HCT116 (cell line): Measurements from ENCODE around the gene RNPEP. TPM values are rescaled to one million over a fixed set of nuclear protein-coding genes. Genes with fewer than 3 reads are reported as not detected.

ENCODE experiments used
- ATAC-seq: fragments of 200-7000 bp; cut with Tn5 transposase; 2 replicates; pipeline ENCODE4 v1.9.1; 2020; ENCODE audit warnings: mild to moderate bottlenecking, moderate library complexity
- BruUV-seq: library from RNA; stranded (reverse); fragments of 400-500 nt; replicated peaks from 2 replicates; lab custom pipeline; 2021; lab: Mats Ljungman, UMichigan
- CTCF ChIA-PET: fragments of 300-600 bp; sonication (Branson Sonifier 250); formaldehyde crosslinking; loops from one replicate; lab custom pipeline; 2021; ENCODE audit warnings: antibody characterized with exemption; lab: Charles Lee
- POLR2A ChIA-PET: fragments of 300-600, 350-600 bp; sonication (Branson Sonifier 250); formaldehyde crosslinking; loops from one replicate; lab custom pipeline; 2021; ENCODE audit warnings: antibody characterized with exemption; lab: Charles Lee
- RAD21 ChIA-PET, 2 experiments: fragments of 300-600 bp; sonication (Branson Sonifier 250); formaldehyde crosslinking; loops; one replicate each; lab custom pipeline; 2023; ENCODE audit warnings: low total read pairs in 2 of 2; ENCODE audit not compliant: uncharacterized antibody in 2 of 2, unreplicated experiment in 2 of 2, low non-redundant PET in 1 of 2; lab: Charles Lee
- DNase-seq: peaks from one replicate; pipeline ENCODE4 v3.0.0-alpha.2; 2010; ENCODE audit warnings: low read depth, low spot score
- H2AFZ ChIP-seq: fragments of 200-600 bp; shearing (Covaris generic), sonication (generic); 2 replicates; pipeline ENCODE4 v1.6.1; 2017; ENCODE audit warnings: low read depth, mixed run types, mixed read lengths, antibody characterized with exemption, low read length; ENCODE audit not compliant: poor library complexity, severe bottlenecking
- H3K27ac ChIP-seq: 2 replicates; pipeline ENCODE4 v1.5.1; 2012; ENCODE audit warnings: low read depth, low read length
- H3K27me3 ChIP-seq: fragments of 200-600 bp; sonication (generic); 2 replicates; pipeline ENCODE4 v1.6.1; 2016; ENCODE audit warnings: mixed run types, low read length, mixed read lengths; ENCODE audit not compliant: insufficient read depth
- H3K36me3 ChIP-seq, 2 experiments: fragments of 200-500 bp in 1 of 2; fragments of 200-600 bp in 1 of 2; sonication (Bioruptor generic) in 1 of 2; sonication (generic) in 1 of 2; 2 replicates each; pipeline versions ENCODE4 v1.5.1 to v1.6.1; 2014 to 2016; ENCODE audit warnings: low read length in 2 of 2, inconsistent platforms in 1 of 2, mixed read lengths in 1 of 2, mixed run types in 1 of 2; ENCODE audit not compliant: insufficient read depth in 2 of 2, control insufficient read depth in 1 of 2
- H3K4me1 ChIP-seq, 2 experiments: fragments of 200-600 bp in 1 of 2; sonication (generic) in 1 of 2; 2 replicates each; pipeline versions ENCODE4 v1.5.1 to v1.6.1; 2012 to 2017; ENCODE audit warnings: low read length in 2 of 2, inconsistent platforms in 1 of 2, mild to moderate bottlenecking in 1 of 2, mixed read lengths in 1 of 2, mixed run types in 1 of 2, moderate library complexity in 1 of 2; ENCODE audit not compliant: insufficient read depth in 2 of 2, control insufficient read depth in 1 of 2
- H3K4me2 ChIP-seq: fragments of 200-600 bp; sonication (generic); 2 replicates; pipeline ENCODE4 v1.6.1; 2017; ENCODE audit warnings: mixed run types, low read length, mixed read lengths
- H3K4me3 ChIP-seq, 2 experiments: fragments of 200-600 bp in 1 of 2; sonication (generic) in 1 of 2; replicated peaks in 1 of 2; 2 replicates each; pipeline ENCODE4 v1.5.1; 2011 to 2016; ENCODE audit warnings: low read length in 2 of 2, control low read depth in 1 of 2, low read depth in 1 of 2, mild to moderate bottlenecking in 1 of 2, mixed read lengths in 1 of 2, mixed run types in 1 of 2
- H3K79me2 ChIP-seq: fragments of 200-600 bp; sonication (generic); 2 replicates; pipeline ENCODE4 v1.6.1; 2017; ENCODE audit warnings: mild to moderate bottlenecking, mixed run types, low read length, moderate library complexity, mixed read lengths; ENCODE audit not compliant: insufficient read depth
- H3K9ac ChIP-seq: fragments of 200-600 bp; sonication (generic); 2 replicates; pipeline ENCODE4 v1.6.1; 2016; ENCODE audit warnings: low read length, mixed read lengths
- H3K9me2 ChIP-seq: fragments of 200-600 bp; sonication (generic), shearing (Covaris generic); 2 replicates; pipeline ENCODE4 v1.6.1; 2017; ENCODE audit warnings: mixed run types, mild to moderate bottlenecking, moderate library complexity; ENCODE audit not compliant: insufficient read depth
- H3K9me3 ChIP-seq, 2 experiments: fragments of 200-500 bp in 1 of 2; fragments of 200-600 bp in 1 of 2; sonication (Bioruptor generic) in 1 of 2; sonication (generic) in 1 of 2; 2 replicates each; pipeline ENCODE4 v1.6.1; 2014 to 2017; ENCODE audit warnings: low read length in 2 of 2, mixed read lengths in 2 of 2, inconsistent platforms in 1 of 2, low read depth in 1 of 2, mild to moderate bottlenecking in 1 of 2, mixed run types in 1 of 2, moderate library complexity in 1 of 2; ENCODE audit not compliant: control insufficient read depth in 1 of 2, insufficient read depth in 1 of 2
- H4K20me1 ChIP-seq: fragments of 200-600 bp; sonication (generic), shearing (Covaris generic); 2 replicates; pipeline ENCODE4 v1.6.1; 2017; ENCODE audit warnings: mixed run types, mild to moderate bottlenecking, moderate library complexity; ENCODE audit not compliant: insufficient read depth
- CBX3 ChIP-seq: IDR thresholded peaks from 2 replicates; pipeline ENCODE4 v1.6.1; 2012; ENCODE audit warnings: low read depth
- EGR1 ChIP-seq: IDR thresholded peaks from 2 replicates; pipeline ENCODE4 v1.6.1; 2012; ENCODE audit warnings: low read depth
- MAX ChIP-seq: IDR thresholded peaks from 2 replicates; pipeline ENCODE4 v1.6.1; 2012
- POLR2A ChIP-seq: IDR thresholded peaks from 2 replicates; pipeline ENCODE4 v1.7.0; 2011; ENCODE audit warnings: borderline replicate concordance; ENCODE audit not compliant: insufficient read depth, insufficient read length; ENCODE audit errors: extremely low read depth
- SP1 ChIP-seq: IDR thresholded peaks from 2 replicates; pipeline ENCODE4 v1.6.1; 2012; ENCODE audit warnings: low read depth
- intact Hi-C: fragments of 100-400 bp; cut with micrococcal nuclease; formaldehyde crosslinking; loops from 2 replicates; pipeline ENCODE4 v1.10.0; 2022
- total RNA-seq: library from RNA; stranded (reverse); gene quantifications from one replicate; pipeline ENCODE4 v1.2.1, GENCODE V29; 2021; ENCODE audit not compliant: unreplicated experiment

Gene RNPEP
- total RNA-seq, 1 experiment from 2014 or later = 85.9 TPM

GRCh38 chr1:201942129-201942495 is 40.3 kb upstream of the RNPEP start:
- H3K4me1 ChIP-seq = peaks cover 11 to 20% of the 10 kb centered on the region in 2 experiments; a peak in 3 of 4 replicates
- TF ChIP-seq MAX = no peak
- TF ChIP-seq POLR2A = no peak
- no peaks in the 10 kb centered on the region for H3K9me3 ChIP-seq
- no peaks in the 10 kb centered on the region for H3K36me3 ChIP-seq
- H4K20me1 ChIP-seq = no peaks in the 10 kb centered on the region
- H3K4me2 ChIP-seq = peak overlapping the region; percentile 39
- H3K9me2 ChIP-seq = no peaks in the 10 kb centered on the region
- ATAC-seq (no peak), DNase-seq (no peak)
- intact Hi-C loops = no loop called here
- H2AFZ ChIP-seq = peak overlapping the region; percentile 72
- peaks cover 11% of the 10 kb centered on the region for H3K27me3 ChIP-seq
- no peaks in the 10 kb centered on the region for H3K79me2 ChIP-seq
- ChIA-PET POLR2A (interaction anchor here (1.0 kb wide), 1 partner anchor 13 kb away, joined by 3 read pairs; the partner anchor contains the start of gene TIMM17A), CTCF (interaction anchor here (1.0 kb wide), 1 partner anchor 60 kb away, joined by 3 read pairs; no protein-coding TSS in a partner anchor), RAD21 (no interaction called here)
- H3K4me3 ChIP-seq = no peak overlapping the region
- no peak overlapping the region for H3K9ac ChIP-seq
- no peak overlapping the region for H3K27ac ChIP-seq
- no TSS peak for BruUV-seq

- Histone ChIP-seq H3K4me1 (peaks cover 10 to 11% of the 10 kb centered on the region in 2 experiments; a peak in 3 of 4 replicates), H3K9me2 (no peaks in the 10 kb centered on the region), H3K4me3 (no peak overlapping the region)
- POLR2A ChIA-PET = no interaction called here
- TF ChIP-seq SP1 = no peak
- TF ChIP-seq EGR1 = no peak
- TF ChIP-seq CBX3 = no peak
- TF ChIP-seq, all 23 proteins: peak for 0
- H3K36me3 ChIP-seq = no peaks in the 10 kb centered on the region
- RAD21 ChIA-PET = no interaction called here
- no TSS peak for BruUV-seq
- H3K79me2 ChIP-seq = no peaks in the 10 kb centered on the region
- H2AFZ ChIP-seq = no peak overlapping the region
- H3K4me2 ChIP-seq = no peak overlapping the region
- H4K20me1 ChIP-seq = no peaks in the 10 kb centered on the region
- intact Hi-C loops = no loop called here
- ATAC-seq (no peak), DNase-seq (no peak)
- no peaks in the 10 kb centered on the region for H3K9me3 ChIP-seq
- no peak overlapping the region for H3K27ac ChIP-seq
- peaks cover 11% of the 10 kb centered on the region for H3K27me3 ChIP-seq
- CTCF ChIA-PET = no interaction called here
- H3K9ac ChIP-seq = no peak overlapping the region
Observed at GRCh38 chr1:201944002-201944401, 38.4 kb upstream of the RNPEP start.
